GM12872 (cell line): ENCODE measurements around the gene GSDMA.

Experiments
- CTCF ChIP-seq: IDR thresholded peaks from 3 replicates; pipeline ENCODE4 v1.5.1; 2011; ENCODE audit warnings: low read depth, mild to moderate bottlenecking, low read length, moderate library complexity; ENCODE audit not compliant: insufficient read depth

The GSDMA gene

GRCh38 chr17:40025559-40025958, 62.8 kb downstream of the GSDMA start:
- TF ChIP-seq CTCF: no peak

- TF ChIP-seq CTCF: no peak
These were observed 63.4 kb downstream of the GSDMA start for GRCh38 chr17:40025991-40026815.

GRCh38 chr17:40026816-40027613, 64.2 kb downstream of the GSDMA start:
- peak; percentile 96 for TF ChIP-seq CTCF
